Activated naive CD4-positive, alpha-beta T cell treated with anti-CD3 and anti-CD28 coated beads, Interleukin-2, amount 50 U/mL, for 24 hours (primary cell): ENCODE data around the gene ATP6V1G2.

Source experiments
- H3K27ac Mint-ChIP-seq: one replicate; pipeline ENCODE4 v1.8.0; 2021; ENCODE audit warnings: mild to moderate bottlenecking, mixed read lengths
- H3K27me3 Mint-ChIP-seq: one replicate; pipeline ENCODE4 v1.8.0; 2021; ENCODE audit warnings: mixed read lengths
- H3K36me3 Mint-ChIP-seq: one replicate; pipeline ENCODE4 v1.8.0; 2021; ENCODE audit warnings: mixed read lengths
- H3K4me1 Mint-ChIP-seq: one replicate; pipeline ENCODE4 v1.8.0; 2021; ENCODE audit warnings: mixed read lengths
- H3K4me3 Mint-ChIP-seq: one replicate; pipeline ENCODE4 v1.8.0; 2021; ENCODE audit warnings: mild to moderate bottlenecking, mixed read lengths
- H3K9me3 Mint-ChIP-seq: one replicate; pipeline ENCODE4 v1.8.0; 2021; ENCODE audit warnings: mixed read lengths

Gene ATP6V1G2

DNA sequence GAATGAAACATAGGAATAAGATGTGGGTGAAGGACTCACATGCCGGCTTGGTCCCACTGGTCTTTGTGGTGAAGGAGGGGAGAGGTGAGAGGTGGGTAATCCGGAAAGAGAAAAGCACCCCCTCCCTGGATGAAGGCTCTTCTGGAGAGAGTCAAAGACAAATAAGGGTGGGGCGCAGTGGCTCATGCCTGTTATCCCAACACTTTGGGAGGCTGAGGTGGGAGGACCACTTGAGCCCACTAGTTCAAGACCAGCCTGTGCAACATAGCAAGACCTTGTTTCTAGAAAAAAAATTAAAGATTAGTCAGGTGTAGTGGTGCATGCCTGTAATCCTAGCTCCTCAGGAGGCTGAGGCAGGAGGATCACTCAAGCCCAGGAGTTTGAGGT is 32.7 kb upstream of the ATP6V1G2 start:
- Mint-ChIP-seq H3K4me3 (peak overlapping the region; percentile 93), H3K27ac (peak overlapping the region; percentile 83), H3K9me3 (no peaks in the 10 kb centered on the region), H3K27me3 (no peaks in the 10 kb centered on the region), H3K36me3 (peaks cover 37% of the 10 kb centered on the region), H3K4me1 (peaks cover 77% of the 10 kb centered on the region)

DNA sequence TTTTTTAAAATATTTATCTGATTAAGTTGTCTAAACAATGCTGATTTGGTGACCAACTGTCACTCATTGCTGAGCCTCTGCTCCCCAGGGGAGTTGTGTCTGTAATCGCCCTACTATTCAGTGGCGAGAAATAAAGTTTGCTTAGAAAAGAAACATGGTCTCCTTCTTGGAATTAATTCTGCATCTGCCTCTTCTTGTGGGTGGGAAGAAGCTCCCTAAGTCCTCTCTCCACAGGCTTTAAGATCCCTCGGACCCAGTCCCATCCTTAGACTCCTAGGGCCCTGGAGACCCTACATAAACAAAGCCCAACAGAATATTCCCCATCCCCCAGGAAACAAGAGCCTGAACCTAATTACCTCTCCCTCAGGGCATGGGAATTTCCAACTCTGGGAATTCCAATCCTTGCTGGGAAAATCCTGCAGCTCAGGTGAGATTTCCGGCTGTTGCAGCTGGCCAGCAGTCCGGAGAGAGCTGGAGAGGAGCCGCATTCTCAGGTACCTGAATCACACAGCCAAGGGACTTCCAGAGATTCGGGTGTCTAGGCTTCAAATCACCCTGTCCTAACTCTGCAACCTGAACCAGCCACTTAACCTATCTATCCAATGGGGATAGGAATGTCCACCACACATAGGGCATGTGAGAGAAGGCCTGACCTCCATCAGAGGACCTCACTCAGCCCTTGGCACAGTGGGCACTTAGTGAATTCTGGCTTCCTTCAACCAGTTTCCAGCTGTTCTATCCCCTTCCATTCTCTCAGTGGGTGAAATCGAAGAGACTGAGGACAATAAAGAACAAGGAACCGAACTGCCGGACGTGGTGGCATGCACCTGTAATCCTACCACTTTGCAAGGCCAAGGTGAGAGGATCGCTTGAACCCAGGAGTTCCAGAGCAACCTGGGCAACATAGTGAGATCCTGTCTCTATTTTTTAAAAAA is 32.0 kb upstream of the ATP6V1G2 start:
- peaks cover 78% of the 10 kb centered on the region for H3K4me1 Mint-ChIP-seq
- peak overlapping the region; percentile 83 for H3K27ac Mint-ChIP-seq
- H3K27me3 Mint-ChIP-seq, result no peaks in the 10 kb centered on the region
- no peaks in the 10 kb centered on the region for H3K9me3 Mint-ChIP-seq
- H3K4me3 Mint-ChIP-seq, result peak overlapping the region; percentile 93
- peaks cover 40% of the 10 kb centered on the region for H3K36me3 Mint-ChIP-seq

DNA sequence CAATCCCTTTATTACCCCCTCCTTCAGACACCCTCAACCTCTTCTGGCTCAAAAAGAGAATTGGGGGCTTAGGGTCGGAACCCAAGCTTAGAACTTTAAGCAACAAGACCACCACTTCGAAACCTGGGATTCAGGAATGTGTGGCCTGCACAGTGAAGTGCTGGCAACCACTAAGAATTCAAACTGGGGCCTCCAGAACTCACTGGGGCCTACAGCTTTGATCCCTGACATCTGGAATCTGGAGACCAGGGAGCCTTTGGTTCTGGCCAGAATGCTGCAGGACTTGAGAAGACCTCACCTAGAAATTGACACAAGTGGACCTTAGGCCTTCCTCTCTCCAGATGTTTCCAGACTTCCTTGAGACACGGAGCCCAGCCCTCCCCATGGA is 31.2 kb upstream of the ATP6V1G2 start:
- peak overlapping the region; percentile 99 for H3K4me3 Mint-ChIP-seq
- peaks cover 41% of the 10 kb centered on the region for H3K36me3 Mint-ChIP-seq
- H3K27me3 Mint-ChIP-seq, result no peaks in the 10 kb centered on the region
- H3K4me1 Mint-ChIP-seq, result peaks cover 79% of the 10 kb centered on the region
- no peak overlapping the region for H3K27ac Mint-ChIP-seq
- no peaks in the 10 kb centered on the region for H3K9me3 Mint-ChIP-seq

DNA sequence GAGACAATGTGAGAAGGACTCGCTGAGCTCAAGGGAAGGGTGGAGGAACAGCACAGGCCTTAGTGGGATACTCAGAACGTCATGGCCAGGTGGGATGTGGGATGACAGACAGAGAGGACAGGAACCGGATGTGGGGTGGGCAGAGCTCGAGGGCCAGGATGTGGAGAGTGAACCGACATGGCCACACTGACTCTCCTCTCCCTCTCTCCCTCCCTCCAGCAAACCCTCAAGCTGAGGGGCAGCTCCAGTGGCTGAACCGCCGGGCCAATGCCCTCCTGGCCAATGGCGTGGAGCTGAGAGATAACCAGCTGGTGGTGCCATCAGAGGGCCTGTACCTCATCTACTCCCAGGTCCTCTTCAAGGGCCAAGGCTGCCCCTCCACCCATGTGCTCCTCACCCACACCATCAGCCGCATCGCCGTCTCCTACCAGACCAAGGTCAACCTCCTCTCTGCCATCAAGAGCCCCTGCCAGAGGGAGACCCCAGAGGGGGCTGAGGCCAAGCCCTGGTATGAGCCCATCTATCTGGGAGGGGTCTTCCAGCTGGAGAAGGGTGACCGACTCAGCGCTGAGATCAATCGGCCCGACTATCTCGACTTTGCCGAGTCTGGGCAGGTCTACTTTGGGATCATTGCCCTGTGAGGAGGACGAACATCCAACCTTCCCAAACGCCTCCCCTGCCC is 30.6 kb upstream of the ATP6V1G2 start:
- peaks cover 79% of the 10 kb centered on the region for H3K4me1 Mint-ChIP-seq
- H3K9me3 Mint-ChIP-seq, result no peaks in the 10 kb centered on the region
- no peaks in the 10 kb centered on the region for H3K27me3 Mint-ChIP-seq
- peak overlapping the region; percentile 99 for H3K4me3 Mint-ChIP-seq
- H3K27ac Mint-ChIP-seq, result peak overlapping the region; percentile 99
- H3K36me3 Mint-ChIP-seq, result peaks cover 44% of the 10 kb centered on the region

DNA sequence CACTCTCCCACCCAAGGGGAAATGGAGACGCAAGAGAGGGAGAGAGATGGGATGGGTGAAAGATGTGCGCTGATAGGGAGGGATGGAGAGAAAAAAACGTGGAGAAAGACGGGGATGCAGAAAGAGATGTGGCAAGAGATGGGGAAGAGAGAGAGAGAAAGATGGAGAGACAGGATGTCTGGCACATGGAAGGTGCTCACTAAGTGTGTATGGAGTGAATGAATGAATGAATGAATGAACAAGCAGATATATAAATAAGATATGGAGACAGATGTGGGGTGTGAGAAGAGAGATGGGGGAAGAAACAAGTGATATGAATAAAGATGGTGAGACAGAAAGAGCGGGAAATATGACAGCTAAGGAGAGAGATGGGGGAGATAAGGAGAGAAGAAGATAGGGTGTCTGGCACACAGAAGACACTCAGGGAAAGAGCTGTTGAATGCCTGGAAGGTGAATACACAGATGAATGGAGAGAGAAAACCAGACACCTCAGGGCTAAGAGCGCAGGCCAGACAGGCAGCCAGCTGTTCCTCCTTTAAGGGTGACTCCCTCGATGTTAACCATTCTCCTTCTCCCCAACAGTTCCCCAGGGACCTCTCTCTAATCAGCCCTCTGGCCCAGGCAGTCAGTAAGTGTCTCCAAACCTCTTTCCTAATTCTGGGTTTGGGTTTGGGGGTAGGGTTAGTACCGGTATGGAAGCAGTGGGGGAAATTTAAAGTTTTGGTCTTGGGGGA is 29.7 kb upstream of the ATP6V1G2 start:
- Mint-ChIP-seq H3K27ac (peak overlapping the region; percentile 99), H3K27me3 (no peaks in the 10 kb centered on the region), H3K9me3 (no peaks in the 10 kb centered on the region), H3K4me1 (peaks cover 84% of the 10 kb centered on the region), H3K36me3 (peaks cover 39% of the 10 kb centered on the region), H3K4me3 (peak overlapping the region; percentile 99)

DNA sequence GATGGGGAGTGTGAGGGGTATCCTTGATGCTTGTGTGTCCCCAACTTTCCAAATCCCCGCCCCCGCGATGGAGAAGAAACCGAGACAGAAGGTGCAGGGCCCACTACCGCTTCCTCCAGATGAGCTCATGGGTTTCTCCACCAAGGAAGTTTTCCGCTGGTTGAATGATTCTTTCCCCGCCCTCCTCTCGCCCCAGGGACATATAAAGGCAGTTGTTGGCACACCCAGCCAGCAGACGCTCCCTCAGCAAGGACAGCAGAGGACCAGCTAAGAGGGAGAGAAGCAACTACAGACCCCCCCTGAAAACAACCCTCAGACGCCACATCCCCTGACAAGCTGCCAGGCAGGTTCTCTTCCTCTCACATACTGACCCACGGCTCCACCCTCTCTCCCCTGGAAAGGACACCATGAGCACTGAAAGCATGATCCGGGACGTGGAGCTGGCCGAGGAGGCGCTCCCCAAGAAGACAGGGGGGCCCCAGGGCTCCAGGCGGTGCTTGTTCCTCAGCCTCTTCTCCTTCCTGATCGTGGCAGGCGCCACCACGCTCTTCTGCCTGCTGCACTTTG is 29.0 kb upstream of the ATP6V1G2 start, which contains the start of gene TNF:
Gene TNF (plus strand): TSS at position 231 of the 567 bp plus-strand sequence. CDS start 177 bp downstream, at position 408.
- peak within 1 kb of the TSS; percentile 99 for H3K27ac Mint-ChIP-seq
- H3K4me1 Mint-ChIP-seq, result peaks cover 86% of the 10 kb centered on the region
- H3K4me3 Mint-ChIP-seq, result peak within 1 kb of the TSS; percentile 99
- H3K27me3 Mint-ChIP-seq, result no peaks in the 10 kb centered on the region
- no peaks in the 10 kb centered on the region for H3K9me3 Mint-ChIP-seq
- peaks cover 35% of the 10 kb centered on the region for H3K36me3 Mint-ChIP-seq

DNA sequence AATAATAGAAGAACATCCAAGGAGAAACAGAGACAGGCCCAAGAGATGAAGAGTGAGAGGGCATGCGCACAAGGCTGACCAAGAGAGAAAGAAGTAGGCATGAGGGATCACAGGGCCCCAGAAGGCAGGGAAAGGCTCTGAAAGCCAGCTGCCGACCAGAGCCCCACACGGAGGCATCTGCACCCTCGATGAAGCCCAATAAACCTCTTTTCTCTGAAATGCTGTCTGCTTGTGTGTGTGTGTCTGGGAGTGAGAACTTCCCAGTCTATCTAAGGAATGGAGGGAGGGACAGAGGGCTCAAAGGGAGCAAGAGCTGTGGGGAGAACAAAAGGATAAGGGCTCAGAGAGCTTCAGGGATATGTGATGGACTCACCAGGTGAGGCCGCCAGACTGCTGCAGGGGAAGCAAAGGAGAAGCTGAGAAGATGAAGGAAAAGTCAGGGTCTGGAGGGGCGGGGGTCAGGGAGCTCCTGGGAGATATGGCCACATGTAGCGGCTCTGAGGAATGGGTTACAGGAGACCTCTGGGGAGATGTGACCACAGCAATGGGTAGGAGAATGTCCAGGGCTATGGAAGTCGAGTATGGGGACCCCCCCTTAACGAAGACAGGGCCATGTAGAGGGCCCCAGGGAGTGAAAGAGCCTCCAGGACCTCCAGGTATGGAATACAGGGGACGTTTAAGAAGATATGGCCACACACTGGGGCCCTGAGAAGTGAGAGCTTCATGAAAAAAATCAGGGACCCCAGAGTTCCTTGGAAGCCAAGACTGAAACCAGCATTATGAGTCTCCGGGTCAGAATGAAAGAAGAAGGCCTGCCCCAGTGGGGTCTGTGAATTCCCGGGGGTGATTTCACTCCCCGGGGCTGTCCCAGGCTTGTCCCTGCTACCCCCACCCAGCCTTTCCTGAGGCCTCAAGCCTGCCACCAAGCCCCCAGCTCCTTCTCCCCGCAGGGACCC is 28.0 kb upstream of the ATP6V1G2 start:
- H3K27me3 Mint-ChIP-seq, result no peaks in the 10 kb centered on the region
- peaks cover 87% of the 10 kb centered on the region for H3K4me1 Mint-ChIP-seq
- H3K4me3 Mint-ChIP-seq, result peak overlapping the region; percentile 99
- peak overlapping the region; percentile 99 for H3K27ac Mint-ChIP-seq
- peaks cover 33% of the 10 kb centered on the region for H3K36me3 Mint-ChIP-seq
- no peaks in the 10 kb centered on the region for H3K9me3 Mint-ChIP-seq

DNA sequence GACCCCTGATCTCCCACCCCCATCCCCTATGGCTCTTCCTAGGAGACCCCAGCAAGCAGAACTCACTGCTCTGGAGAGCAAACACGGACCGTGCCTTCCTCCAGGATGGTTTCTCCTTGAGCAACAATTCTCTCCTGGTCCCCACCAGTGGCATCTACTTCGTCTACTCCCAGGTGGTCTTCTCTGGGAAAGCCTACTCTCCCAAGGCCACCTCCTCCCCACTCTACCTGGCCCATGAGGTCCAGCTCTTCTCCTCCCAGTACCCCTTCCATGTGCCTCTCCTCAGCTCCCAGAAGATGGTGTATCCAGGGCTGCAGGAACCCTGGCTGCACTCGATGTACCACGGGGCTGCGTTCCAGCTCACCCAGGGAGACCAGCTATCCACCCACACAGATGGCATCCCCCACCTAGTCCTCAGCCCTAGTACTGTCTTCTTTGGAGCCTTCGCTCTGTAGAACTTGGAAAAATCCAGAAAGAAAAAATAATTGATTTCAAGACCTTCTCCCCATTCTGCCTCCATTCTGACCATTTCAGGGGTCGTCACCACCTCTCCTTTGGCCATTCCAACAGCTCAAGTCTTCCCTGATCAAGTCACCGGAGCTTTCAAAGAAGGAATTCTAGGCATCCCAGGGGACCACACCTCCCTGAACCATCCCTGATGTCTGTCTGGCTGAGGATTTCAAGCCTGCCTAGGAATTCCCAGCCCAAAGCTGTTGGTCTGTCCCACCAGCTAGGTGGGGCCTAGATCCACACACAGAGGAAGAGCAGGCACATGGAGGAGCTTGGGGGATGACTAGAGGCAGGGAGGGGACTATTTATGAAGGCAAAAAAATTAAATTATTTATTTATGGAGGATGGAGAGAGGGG is 27.1 kb upstream of the ATP6V1G2 start:
- H3K36me3 Mint-ChIP-seq, result peaks cover 29% of the 10 kb centered on the region
- H3K27me3 Mint-ChIP-seq, result no peaks in the 10 kb centered on the region
- peak overlapping the region; percentile 99 for H3K27ac Mint-ChIP-seq
- H3K4me1 Mint-ChIP-seq, result peaks cover 87% of the 10 kb centered on the region
- H3K4me3 Mint-ChIP-seq, result peak overlapping the region; percentile 99
- no peaks in the 10 kb centered on the region for H3K9me3 Mint-ChIP-seq

DNA sequence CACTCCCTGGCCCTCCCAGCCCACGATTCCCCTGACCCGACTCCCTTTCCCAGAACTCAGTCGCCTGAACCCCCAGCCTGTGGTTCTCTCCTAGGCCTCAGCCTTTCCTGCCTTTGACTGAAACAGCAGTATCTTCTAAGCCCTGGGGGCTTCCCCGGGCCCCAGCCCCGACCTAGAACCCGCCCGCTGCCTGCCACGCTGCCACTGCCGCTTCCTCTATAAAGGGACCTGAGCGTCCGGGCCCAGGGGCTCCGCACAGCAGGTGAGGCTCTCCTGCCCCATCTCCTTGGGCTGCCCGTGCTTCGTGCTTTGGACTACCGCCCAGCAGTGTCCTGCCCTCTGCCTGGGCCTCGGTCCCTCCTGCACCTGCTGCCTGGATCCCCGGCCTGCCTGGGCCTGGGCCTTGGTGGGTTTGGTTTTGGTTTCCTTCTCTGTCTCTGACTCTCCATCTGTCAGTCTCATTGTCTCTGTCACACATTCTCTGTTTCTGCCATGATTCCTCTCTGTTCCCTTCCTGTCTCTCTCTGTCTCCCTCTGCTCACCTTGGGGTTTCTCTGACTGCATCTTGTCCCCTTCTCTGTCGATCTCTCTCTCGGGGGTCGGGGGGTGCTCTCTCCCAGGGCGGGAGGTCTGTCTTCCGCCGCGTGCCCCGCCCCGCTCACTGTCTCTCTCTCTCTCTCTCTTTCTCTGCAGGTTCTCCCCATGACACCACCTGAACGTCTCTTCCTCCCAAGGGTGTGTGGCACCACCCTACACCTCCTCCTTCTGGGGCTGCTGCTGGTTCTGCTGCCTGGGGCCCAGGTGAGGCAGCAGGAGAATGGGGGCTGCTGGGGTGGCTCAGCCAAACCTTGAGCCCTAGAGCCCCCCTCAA is 25.9 kb upstream of the ATP6V1G2 start, which contains the start of gene LTA:
Gene LTA (plus strand): TSS at position 249 of the 871 bp plus-strand sequence. CDS start 454 bp downstream, at position 703.
- Mint-ChIP-seq H3K4me3 (peak within 1 kb of the TSS; percentile 99), H3K4me1 (peaks cover 95% of the 10 kb centered on the region), H3K27me3 (no peaks in the 10 kb centered on the region), H3K36me3 (peaks cover 30% of the 10 kb centered on the region), H3K9me3 (no peaks in the 10 kb centered on the region), H3K27ac (peak within 1 kb of the TSS; percentile 99)

DNA sequence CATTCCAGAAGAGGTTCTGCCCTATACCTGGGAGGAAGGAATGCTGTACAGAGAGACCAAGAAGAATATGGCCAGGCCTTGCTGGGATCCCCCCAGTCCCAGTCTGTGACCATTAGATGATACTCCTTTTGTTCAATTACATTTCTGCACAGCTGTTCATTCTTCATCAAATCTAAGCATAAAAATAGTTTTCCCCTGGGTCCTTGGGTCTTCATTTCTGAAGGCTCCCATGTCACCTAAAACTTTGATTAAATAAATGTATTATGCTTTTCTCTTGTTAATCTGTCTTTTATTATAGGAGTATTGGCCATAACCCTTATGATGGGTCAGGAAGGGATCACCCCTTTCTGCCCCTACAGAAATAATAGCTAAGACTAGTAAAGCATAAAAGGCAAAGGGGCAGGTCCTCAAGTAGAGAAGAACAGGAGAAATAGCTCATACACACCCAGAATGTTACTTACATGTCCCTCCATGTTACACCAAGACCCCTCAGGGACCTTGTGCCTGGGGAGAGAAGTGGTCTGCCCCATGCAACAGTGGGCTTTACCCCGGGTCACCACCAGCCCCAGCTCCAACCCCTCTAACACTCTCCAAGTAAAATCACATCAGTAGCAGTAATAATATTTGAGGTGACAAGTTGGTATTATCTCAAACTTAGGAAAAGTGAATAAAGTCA is 23.6 kb upstream of the ATP6V1G2 start:
- H3K36me3 Mint-ChIP-seq, result peaks cover 19% of the 10 kb centered on the region
- peak overlapping the region; percentile 99 for H3K4me3 Mint-ChIP-seq
- peaks cover 81% of the 10 kb centered on the region for H3K4me1 Mint-ChIP-seq
- H3K9me3 Mint-ChIP-seq, result no peaks in the 10 kb centered on the region
- H3K27ac Mint-ChIP-seq, result peak overlapping the region; percentile 64
- no peaks in the 10 kb centered on the region for H3K27me3 Mint-ChIP-seq

DNA sequence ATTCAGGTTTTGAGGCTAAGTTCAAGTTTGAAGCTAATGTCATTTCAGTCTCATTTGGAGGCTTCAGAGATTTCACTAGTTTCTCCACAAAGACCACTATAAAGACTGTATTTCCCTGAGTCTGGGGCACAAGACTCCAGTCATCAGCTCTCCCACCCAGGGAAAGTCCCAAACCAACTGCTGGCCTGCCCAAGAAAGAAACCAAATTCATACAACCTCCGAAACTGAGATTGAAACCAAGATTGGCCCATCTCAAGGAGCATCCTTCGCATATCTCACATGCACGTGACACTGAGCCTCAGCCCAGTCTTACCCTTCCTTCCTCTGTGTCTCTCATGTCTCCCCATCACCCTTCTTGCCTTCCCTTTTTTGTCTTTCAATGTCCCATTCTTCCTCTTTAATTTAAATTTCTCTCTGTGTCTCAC is 22.1 kb upstream of the ATP6V1G2 start:
- H3K27me3 Mint-ChIP-seq, result no peaks in the 10 kb centered on the region
- H3K9me3 Mint-ChIP-seq, result no peaks in the 10 kb centered on the region
- H3K4me3 Mint-ChIP-seq, result peak overlapping the region; percentile 82
- peaks cover 23% of the 10 kb centered on the region for H3K36me3 Mint-ChIP-seq
- peaks cover 76% of the 10 kb centered on the region for H3K4me1 Mint-ChIP-seq
- peak overlapping the region; percentile 93 for H3K27ac Mint-ChIP-seq
